Ishikawa (cell line): ENCODE measurements around the gene BMPR1B.

Source experiments
- CEBPB ChIP-seq: IDR thresholded peaks from 2 replicates; pipeline ENCODE4 v1.6.1; 2012
- CREB1 ChIP-seq: IDR thresholded peaks from 2 replicates; pipeline ENCODE4 v1.6.1; 2012; ENCODE audit warnings: low read depth
- EGR1 ChIP-seq: IDR thresholded peaks from 2 replicates; pipeline ENCODE4 v1.6.1; 2012
- EP300 ChIP-seq: IDR thresholded peaks from 2 replicates; pipeline ENCODE4 v1.6.1; 2012; ENCODE audit warnings: borderline replicate concordance
- FOXM1 ChIP-seq: IDR thresholded peaks from 2 replicates; pipeline ENCODE4 v1.6.1; 2012; ENCODE audit warnings: low read depth, borderline replicate concordance
- MAX ChIP-seq: IDR thresholded peaks from 2 replicates; pipeline ENCODE4 v1.6.1; 2012
- NFIC ChIP-seq: IDR thresholded peaks from 2 replicates; pipeline ENCODE4 v1.6.1; 2012
- RAD21 ChIP-seq: IDR thresholded peaks from 2 replicates; pipeline ENCODE4 v1.6.1; 2012; ENCODE audit warnings: low read depth
- REST ChIP-seq: IDR thresholded peaks from 2 replicates; pipeline ENCODE4 v1.6.1; 2012; ENCODE audit warnings: low read depth, mild to moderate bottlenecking
- TAF1 ChIP-seq: IDR thresholded peaks from 2 replicates; pipeline ENCODE4 v1.6.1; 2012; ENCODE audit warnings: low read depth, mild to moderate bottlenecking
- TCF12 ChIP-seq: IDR thresholded peaks from 2 replicates; pipeline ENCODE4 v1.6.1; 2012; ENCODE audit warnings: low read depth
- TEAD4 ChIP-seq: IDR thresholded peaks from 2 replicates; pipeline ENCODE4 v1.6.1; 2012
- USF1 ChIP-seq: IDR thresholded peaks from 2 replicates; pipeline ENCODE4 v1.6.1; 2012
- YY1 ChIP-seq: IDR thresholded peaks from 2 replicates; pipeline ENCODE4 v1.6.1; 2012; ENCODE audit warnings: low read depth
- ZBTB7A ChIP-seq: IDR thresholded peaks from 2 replicates; pipeline ENCODE4 v1.6.1; 2012; ENCODE audit warnings: low read depth

The BMPR1B gene

GRCh38 chr4:94726524-94727123 is 31.1 kb upstream of the BMPR1B start:
- TF ChIP-seq USF1 = no peak

GRCh38 chr4:94728056-94728766 is 29.5 kb upstream of the BMPR1B start:
- 0 out of 2 replicates have a peak, but pooled peaks have one; percentile 25 for TF ChIP-seq USF1
- no peak for TF ChIP-seq TCF12
- no peak for TF ChIP-seq YY1

- no peak for TF ChIP-seq ZBTB7A
- no peak for TF ChIP-seq CEBPB
- TF ChIP-seq MAX = no peak
- no peak for TF ChIP-seq RAD21
- TF ChIP-seq TCF12 = no peak
- TF ChIP-seq NFIC = no peak
- TF ChIP-seq TEAD4 = no peak
- no peak for TF ChIP-seq TAF1
- TF ChIP-seq USF1 = no peak
- no peak for TF ChIP-seq YY1
- TF ChIP-seq EGR1 = no peak
- TF ChIP-seq EP300 = no peak
- no peak for TF ChIP-seq CREB1
- no peak for TF ChIP-seq REST
- TF ChIP-seq FOXM1 = no peak
Observed at GRCh38 chr4:94732358-94732698, 25.4 kb upstream of the BMPR1B start.

- TF ChIP-seq REST (no peak), USF1 (no peak)
Observed at GRCh38 chr4:94739741-94740140, 18.0 kb upstream of the BMPR1B start.

- no peak for TF ChIP-seq RAD21
- no peak for TF ChIP-seq NFIC
- TF ChIP-seq TEAD4 = no peak
Observed at GRCh38 chr4:94741304-94741703, 16.5 kb upstream of the BMPR1B start.

GRCh38 chr4:94743838-94744237 is 13.9 kb upstream of the BMPR1B start:
- TF ChIP-seq CREB1 (no peak), CEBPB (no peak), REST (no peak), ZBTB7A (no peak), USF1 (no peak), EGR1 (no peak), YY1 (no peak), TCF12 (no peak), NFIC (no peak), MAX (no peak)
